NCI-H748 (cell line): ENCODE data around the gene STAM.

Experiments
- DNase-seq: peaks from one replicate; lab custom pipeline; 2025; ENCODE audit not compliant: unreplicated experiment; lab: John Stamatoyannopoulos, UW

The STAM gene

DNA sequence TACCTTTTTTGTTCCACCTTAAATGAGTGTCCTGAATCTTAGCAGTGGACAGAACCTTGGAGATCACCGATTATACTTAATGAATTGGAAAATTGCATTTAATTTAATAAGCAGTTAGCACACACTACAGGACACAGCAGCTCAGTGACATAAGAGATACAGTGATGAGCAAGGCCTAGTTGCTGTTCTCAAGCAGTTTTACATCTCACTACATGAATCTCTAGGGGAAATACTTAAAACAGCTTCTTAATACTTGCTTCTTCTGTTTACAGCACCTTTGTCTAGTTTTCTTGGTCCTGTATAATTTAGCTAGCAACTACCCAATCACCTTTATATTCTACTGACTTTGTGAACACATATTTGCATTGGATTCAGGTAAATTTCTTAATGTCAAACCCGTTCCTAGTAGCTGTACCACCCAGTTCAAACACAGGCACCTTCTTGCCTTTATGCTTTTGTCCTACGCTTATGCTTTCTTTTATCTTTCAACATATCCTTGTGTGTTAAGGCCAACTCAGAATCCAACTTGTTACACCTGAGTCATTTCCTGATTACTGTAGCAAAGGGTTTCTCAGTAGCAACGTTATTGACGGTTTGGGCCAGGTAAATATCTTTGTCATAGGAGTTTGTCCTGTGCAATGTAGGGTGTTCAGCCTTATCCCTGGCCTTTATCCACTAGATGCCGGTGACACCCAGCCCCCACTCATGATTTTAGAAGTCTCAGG lies 1.8 kb downstream of the STAM start:
- no peak for DNase-seq

DNA sequence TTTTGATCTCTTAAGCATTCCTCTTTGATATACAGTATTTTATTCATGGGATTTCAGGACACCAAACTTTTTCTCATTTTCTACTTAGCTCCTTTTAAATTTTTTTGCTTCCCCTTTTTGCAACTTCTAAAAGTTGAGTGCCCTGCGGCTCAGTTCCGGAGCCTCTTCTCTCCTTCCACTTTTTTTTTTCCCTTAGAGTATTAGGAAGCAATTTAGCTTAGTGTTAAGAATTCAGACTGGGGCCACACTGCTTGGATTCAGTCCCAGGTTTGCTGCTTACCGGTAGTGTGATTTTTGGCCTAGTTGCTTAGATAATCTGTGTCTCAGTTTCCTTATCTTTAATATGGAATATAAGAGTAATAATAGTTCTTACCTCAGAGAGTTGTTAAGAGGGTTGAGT lies 3.4 kb downstream of the STAM start:
- no peak for DNase-seq

DNA sequence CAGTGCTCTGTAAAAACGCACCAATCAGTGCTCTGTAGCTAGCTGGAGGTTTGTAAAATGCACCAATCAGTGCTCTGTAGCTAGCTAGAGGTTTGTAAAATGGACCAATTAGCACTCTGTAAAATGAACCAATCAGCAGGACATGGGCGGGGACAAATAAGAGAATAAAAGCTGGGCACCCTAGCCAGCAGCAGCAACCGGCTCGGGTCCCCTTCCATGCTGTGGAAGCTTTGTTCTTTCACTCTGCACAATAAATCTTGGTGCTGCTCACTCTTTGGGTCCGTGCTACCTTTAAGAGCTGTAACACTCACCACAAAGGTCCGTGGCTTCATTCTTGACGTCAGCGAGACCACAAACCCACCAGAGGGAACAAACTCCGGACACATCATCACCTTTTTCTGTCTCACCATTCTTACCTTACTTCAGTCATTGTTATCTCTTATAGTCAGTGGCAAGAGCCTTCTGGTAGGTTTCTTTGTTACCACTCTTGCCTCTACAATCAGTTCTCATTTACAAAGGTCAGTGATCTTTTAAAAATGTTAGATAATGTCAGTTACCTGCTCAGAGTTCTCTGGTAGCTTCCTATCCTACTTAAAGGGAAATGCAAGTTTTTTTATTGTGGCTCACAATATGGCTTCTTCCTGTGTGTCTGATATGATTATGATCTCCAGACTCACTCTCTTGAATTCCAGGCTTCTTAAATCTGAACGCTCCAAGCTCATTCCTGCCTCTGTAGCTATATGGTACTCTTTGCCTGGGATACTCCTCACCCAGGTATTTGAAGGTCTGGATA lies 4.5 kb downstream of the STAM start:
- no peak for DNase-seq

DNA sequence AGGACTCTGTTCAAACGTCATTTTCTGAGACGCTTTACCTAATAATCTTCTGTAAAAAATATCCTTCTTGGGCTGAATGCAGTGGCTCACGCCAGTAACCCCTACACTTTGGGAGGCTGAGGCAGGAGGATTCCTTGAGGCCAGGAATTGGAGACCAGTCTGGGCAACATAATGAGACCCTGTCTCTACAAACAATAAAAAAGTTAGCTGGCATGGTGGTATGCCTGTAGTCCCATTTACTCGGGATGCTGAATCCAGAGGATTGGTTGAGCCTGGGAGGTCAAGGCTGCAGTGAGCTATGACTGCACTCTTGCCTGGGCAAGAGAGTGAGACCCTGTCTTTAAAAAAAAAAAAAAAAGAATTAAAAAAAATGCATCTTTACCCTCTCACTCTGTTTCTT lies 5.1 kb downstream of the STAM start:
- DNase-seq: no peak

DNA sequence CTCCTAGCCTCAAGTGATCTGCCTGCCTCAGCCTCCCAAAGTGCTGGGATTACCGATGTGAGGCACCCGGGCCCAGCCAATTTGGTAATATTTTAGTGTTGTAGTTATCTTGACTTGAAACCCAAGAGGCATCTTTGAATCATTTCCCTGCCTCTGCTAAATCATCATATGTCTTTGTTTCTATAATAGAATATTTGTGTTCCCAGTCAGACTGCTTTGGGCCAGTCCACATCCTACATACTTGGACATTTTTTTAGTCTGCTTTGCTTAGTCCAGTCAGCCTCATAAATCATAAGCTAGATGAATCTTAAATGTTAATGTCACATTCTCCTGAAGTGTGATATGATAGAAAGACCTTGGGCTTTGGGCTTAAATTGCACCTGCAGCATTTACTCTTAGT lies 5.9 kb downstream of the STAM start:
- DNase-seq: no peak

DNA sequence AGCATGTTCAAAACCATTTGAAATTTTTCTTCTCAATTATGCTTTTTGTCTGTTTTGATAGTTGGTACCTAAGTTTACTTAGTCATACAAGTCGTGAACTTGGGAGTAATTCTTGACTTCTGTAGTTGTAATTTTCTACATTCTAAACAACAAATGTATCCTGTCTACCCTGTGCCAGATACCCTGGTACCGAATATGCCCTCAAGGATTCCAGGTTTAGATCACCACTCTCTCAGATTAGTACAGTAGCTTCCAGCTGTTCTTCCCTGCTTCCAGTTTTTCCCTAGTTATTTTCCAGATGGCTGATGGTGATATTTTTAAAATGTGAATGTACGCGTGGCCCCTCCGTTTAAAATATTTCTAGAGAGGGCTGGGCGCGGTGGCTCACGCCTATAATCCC lies 6.5 kb downstream of the STAM start:
- no peak for DNase-seq

DNA sequence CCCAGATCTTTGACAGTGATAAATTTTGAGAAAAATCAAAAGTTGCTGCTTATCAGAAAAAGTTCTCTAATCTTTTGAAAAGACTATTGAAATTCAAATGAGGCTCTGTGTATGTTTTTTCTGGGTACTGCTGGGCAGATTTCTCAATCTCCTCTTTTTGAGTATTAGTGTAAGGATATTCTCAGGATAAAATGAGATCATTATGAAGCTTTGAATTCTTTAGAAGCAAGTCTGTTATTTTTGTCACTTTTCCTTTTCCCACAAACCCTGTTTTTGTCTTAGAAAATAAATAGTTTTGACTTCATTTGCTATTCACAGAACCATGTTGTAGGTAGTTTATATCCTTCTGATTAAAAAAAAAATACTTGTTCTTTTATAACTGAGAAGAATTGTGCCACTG lies 7.9 kb downstream of the STAM start:
- DNase-seq: no peak

DNA sequence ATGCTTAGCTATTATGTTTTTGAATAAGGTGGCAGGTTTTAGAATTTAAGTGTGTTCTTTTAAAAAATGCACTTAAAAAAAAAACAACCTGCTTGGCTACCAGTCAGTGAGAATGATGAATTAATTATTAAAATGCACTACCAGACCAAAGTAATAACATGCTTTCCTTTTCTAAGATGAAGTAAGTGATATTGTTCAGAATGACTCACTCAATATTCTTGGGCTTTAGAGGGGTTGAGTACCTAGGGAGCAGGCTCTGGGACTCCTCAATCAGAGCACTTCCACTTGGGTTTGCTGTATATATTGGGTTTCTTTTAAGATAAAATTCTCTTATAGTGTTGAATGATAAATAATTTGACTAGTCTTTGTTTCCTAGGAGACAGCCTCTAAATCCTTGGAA lies 8.6 kb downstream of the STAM start:
- DNase-seq: no peak

DNA sequence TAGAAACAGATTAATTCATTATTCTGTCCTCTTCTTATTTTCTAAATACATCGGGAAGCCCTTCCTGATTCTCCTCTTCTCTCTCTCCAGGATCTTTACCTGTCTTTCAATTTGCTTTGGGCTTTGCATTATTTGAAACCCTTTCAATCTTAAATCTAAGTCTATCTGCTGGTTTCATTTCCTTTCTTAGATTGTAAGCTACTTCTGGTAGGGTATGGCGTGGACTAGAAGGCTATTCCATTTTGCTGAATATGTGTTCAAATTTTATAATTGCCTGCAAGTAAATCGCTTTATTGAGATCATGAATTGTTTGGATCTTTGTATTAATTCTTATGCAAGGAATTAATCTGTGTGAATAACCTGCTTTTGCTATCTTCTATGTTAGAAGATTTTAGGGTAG lies 11.1 kb downstream of the STAM start:
- no peak for DNase-seq

DNA sequence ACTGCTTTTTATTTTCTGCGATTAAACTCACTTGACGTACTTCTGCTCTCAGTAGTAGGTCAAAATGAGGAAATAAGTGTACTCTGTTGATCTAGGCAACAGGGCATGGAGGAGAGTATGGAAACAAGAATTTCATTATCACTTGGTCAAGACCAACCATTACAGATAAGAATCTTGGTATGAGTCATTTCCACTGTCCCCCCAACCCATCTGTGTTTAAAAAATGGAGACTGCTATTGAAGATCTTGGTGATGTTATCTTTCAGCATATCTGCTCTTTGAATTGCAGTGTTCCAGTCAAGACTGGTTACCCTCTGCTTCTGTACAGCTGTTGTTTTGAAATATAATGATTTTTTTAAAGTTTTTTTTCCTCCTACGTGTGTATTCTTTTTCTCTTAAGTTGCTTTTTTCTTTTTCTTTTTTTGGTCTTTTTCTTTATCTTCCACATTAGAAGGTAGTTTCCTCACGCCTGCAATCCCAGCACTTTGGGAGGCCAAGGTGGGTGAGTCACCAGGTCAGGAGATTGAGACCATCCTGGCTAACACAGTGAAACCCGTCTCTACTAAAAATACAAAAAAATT lies 11.7 kb downstream of the STAM start:
- DNase-seq: no peak

DNA sequence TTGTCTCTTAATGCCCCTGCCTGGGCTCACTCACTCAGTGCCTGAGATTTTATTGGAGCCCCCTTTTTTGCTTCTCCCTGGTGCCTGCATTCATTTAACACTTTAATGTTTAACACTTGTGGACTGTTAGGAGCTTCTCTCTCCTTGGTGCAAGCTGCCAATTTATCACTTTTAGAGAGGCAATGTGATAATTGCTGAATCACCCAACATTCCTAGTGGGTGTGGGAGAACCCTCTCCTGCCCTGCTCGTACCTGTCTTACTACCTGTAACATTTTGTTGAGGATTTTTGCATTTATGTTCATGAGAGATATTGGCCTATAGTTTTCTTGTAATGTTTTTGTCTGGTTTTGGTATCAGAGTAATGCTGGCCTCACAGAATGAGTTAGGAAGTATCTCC lies 13.2 kb downstream of the STAM start:
- no peak for DNase-seq

DNA sequence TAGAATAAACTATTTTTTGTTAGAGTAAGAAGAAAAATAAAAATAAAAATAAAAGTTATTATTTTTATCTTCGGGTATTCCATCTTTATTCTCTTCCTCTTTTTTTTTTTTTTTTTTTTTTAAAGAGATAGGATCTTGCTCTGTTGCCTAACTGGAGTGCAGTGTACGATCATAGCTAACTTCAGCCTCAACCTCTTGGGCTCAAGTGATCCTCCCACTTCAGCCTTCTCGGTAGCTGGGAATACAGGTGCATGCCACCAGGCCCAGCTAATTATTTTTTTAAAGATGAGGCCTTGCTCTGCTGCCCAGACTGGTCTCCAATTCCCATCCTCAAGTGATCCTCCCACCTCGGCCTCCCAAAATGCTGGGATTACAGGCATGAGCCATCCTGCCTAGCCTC lies 15.4 kb downstream of the STAM start:
- DNase-seq: no peak

DNA sequence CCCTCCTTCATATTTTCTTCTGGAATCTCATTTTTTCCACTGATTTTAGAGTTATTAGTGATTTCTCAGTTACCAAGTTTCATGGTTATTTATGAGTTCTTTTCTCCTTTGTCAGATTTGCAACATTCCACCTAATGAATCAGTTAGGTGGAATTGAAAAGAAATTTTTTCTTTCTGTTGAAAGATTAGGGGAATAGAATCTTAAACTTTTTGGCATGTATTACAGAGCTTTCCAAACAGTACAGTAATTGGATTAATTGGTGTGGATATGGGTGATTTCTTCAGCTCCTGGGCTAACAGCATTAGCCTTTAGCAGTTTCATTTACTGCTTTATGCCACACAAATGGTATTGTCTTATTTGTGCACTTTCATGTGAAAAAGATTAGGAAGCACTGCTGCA lies 17.0 kb downstream of the STAM start:
- no peak for DNase-seq

DNA sequence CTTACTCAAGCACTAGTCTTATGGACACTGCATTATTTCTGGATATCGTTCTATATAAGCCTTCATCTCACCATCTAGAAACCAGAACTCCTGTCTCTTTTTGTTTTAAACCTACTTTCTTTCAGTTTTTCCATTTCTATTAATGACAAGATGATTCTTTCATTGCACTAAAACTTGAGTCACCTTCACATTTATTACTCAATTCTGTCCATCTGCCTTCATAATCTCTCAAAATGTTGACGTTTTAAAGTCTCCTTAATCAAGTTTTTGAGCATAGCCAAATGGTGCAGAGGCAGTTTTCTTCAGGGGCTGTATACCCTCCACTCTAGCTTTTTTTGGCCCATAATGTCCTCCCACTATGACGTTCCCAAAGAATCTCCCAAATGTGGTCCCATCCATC lies 17.6 kb downstream of the STAM start:
- no peak for DNase-seq

DNA sequence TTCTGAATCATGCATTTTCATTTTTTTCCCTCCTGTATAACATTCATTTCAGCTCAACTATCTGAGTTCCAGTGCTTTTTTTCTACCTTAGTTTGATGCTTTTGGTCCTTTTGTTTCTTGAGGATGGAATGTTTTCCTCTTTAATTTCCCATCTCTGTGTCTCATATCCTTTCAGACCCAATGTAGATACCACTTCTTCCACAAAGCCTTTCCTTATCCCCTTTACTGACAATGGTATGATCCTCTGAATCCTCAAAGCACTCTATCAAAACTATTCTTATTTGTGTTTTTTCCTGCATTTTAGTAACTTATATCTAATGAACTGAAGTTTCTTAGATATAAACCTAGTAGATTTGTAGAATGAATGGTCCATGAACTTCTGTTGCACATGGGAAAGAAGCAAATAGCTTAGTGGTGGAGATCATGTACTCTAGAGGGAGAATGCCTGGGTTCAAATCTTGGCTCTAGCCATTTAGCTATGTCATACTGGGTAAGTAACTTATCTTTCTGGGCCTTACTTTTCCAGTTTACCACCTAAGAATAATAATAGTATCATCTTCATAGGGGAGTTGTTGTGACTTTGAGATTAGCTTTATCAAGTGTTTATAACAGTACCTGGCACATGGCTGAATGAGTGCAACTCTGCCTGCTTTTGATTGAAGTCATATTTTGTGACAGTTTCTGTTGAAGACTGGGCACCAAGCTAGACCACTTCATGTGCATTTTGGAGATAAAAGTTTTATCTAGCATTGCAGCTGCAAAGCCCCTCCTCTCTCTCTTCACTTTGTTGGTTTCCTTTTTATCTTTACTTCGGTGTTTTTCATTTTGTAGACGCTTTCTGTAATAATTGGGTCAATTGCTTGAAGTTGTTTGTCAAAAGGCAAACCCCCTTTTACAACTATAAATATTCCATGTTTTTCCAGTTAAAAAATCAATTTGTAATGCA lies 18.5 kb downstream of the STAM start:
- DNase-seq: no peak

DNA sequence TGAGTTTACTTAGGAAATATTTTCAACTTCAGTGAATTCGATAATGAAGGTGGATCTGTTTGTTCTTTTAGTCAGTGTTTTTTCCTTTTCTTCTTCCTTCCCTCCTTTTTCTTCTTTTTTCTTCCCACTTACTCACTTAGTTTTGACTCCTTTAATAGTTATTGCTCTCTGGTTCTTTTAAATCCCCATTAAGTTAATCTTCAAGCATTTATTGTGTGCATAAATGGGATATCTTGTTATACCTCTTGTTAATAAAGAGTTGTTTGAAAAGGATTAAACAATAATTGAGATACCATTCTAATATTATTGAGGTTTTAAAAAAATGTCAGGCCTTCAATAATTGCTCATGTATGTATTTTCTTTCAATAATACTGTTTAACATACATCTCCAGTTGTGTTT lies 19.5 kb downstream of the STAM start:
- no peak for DNase-seq

DNA sequence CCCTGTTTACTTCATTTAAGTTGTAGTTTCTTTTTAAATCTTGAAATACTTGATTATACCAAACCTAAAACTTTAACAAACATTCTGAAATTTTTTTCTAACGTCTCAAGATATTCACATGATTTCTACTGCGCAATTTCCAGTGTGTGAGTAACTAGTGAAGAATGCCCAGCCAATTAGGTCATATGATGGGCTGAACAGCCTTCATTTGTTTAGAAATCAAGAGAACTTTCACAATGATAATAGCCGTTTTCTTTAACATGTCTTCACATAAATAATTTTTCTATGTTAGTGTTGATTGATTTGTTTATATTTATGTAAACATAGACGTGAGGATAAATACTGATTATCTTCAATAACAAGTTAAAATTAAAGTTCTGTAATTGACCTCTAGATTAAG lies 21.8 kb downstream of the STAM start:
- no peak for DNase-seq

DNA sequence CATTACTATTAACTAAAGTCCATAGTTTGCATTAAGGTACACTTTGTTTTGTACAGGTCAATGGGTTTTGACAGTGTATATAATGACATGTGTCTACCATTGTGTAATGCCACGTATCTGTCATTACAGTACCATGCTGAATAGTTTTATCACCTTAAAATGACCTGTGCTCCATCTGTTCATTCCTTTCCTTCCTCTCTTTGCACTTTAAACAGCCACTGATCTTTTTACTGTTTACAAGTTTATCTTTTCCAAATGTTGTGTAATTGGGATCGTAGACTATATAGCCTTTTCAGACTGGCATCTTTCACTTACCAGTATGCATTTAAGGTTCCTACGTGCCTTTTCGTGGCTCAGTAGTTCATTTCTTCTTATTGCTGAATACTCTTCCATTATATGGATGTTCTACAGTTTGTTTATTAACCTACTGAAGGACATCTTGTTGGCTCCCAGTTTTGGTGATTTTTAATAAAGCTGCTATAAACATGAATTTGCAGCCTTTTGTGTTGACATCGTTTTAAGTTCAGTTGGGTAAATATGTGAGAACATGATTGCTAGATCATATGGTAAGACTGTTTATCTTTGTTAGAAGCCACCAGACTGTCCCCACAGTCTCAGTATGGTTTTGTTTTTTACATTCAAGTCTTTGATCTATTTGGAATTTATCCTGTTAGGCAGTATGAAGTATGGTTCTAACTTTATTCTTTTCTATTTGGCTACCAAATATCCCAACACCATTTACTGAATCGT lies 24.7 kb downstream of the STAM start:
- no peak for DNase-seq

DNA sequence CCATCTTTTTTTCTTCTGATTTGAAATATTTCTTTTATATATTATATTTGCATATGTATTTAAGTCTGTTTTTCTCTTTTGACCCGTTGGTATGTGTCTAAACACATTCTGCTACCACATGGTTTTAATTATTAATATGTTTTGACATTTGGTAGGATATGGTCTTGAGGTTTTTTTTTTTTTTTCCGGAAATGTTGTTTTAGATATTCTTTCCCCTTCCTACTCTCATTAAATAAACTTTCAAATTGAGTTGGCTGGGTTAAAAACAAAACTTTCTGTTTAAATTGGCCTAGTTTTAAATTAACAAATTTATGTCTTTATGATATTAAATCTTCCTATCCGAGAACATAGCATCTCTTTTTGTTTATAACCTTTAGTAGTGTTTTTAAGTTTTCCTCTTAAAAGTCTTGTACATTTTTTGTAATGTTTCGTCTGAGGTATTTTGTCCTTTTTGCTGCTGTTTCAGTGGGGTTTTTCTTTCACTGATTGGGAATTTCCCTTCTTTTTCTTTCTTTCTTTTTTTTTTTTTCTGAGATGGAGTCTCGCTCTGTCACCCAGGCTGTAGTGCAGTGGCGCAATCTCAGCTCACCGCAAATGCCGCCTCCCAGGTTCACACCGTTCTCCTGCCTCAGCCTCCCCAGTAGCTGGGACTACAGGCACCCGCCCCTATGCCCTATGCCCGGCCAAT lies 25.4 kb downstream of the STAM start:
- no peak for DNase-seq

DNA sequence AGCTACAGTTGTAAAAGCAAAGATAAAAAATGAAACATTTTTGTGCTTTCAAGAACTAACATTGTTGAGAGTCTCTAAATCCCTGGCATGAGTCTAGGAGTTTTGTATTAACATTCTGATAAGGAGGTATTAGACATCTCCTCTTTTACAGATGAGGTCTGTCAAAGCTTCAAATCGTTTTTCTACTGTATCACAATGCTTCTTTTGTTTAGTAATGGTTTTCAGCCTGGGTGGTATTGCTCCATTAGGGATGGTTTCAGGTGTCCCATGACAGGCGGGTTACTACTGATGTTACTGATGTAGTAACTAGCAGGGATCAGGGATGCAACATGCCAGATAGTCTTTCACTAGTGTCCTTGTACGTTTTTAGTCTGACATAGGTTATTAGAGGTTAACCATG lies 27.4 kb downstream of the STAM start:
- DNase-seq: no peak
